Peyer's patch (tissue), 4 donors: ENCODE results near the gene NAV2.

Source experiments
- POLR2A ChIP-seq, 2 donors: fragments of 450-650 bp; IDR thresholded peaks; one replicate each; pipeline ENCODE4 v1.5.1; 2017; ENCODE audit warnings: antibody characterized with exemption in 2 of 2, mild to moderate bottlenecking in 2 of 2, moderate library complexity in 2 of 2
- TF ChIP-seq, protein P1 (sequence below), 6 experiments: fragments of 450-650 bp in 4 of 6; fragments of 200-600 bp in 2 of 6; sonication (generic) in 1 of 6; IDR thresholded peaks; one replicate each; pipeline ENCODE4 v1.5.1; 2017 to 2019; ENCODE audit warnings: antibody characterized with exemption in 6 of 6, mild to moderate bottlenecking in 3 of 6, moderate library complexity in 1 of 6

DNA sequence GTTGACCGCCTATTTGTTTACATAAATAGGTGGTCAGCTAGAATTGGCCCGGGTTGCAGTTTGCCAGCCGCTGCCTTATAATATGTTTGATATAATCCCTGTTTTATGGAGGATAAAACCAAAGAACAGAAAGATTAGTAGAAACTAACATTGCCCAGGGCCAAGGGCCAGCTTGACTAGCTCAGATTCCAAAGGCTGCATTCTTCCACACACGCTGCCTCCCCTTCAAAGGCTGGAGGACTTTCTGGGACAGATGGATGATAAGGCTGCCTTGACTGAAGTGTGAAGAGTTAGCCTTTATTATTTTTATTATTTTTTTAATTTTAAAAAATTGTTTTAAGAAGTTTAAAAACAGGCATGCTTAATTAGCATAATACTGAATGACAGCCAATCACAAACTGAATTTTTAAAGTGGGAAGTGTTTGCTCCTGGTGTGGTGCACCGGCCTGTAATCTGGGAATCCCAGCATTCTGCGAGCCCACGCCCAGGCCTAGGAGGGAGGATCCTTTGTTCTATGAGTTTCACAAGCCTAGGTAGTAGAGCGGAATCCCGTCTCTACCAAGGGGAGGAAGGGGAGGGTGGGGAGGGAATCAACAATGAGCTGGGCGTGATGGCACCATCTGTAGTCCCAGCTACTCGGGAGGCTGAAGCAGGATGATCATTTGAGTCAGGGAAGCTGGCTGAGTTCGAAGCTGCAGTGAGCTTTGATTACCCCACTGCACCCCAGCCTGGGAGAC is 114.9 kb downstream of the NAV2 start:
- TF ChIP-seq POLR2A (IDR thresholded peaks at IDR 0.05): no peak
- TF ChIP-seq, protein P1, sequence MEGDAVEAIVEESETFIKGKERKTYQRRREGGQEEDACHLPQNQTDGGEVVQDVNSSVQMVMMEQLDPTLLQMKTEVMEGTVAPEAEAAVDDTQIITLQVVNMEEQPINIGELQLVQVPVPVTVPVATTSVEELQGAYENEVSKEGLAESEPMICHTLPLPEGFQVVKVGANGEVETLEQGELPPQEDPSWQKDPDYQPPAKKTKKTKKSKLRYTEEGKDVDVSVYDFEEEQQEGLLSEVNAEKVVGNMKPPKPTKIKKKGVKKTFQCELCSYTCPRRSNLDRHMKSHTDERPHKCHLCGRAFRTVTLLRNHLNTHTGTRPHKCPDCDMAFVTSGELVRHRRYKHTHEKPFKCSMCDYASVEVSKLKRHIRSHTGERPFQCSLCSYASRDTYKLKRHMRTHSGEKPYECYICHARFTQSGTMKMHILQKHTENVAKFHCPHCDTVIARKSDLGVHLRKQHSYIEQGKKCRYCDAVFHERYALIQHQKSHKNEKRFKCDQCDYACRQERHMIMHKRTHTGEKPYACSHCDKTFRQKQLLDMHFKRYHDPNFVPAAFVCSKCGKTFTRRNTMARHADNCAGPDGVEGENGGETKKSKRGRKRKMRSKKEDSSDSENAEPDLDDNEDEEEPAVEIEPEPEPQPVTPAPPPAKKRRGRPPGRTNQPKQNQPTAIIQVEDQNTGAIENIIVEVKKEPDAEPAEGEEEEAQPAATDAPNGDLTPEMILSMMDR (IDR thresholded peaks at IDR 0.05): no peak
